HG03521 (cell line): ENCODE measurements around the gene TTC32.
"Not testable (repeated sequence)": the region's sequence is repeated elsewhere in the genome, so short reads cannot be mapped to it uniquely, and the experiment has no call there.

Experiments
- ATAC-seq: cut with Tn5 transposase; IDR thresholded peaks from one replicate; pipeline ENCODE4 v1.9.1; 2021; ENCODE audit warnings: mild to moderate bottlenecking, moderate library complexity; ENCODE audit not compliant: unreplicated experiment

TTC32 gene

DNA sequence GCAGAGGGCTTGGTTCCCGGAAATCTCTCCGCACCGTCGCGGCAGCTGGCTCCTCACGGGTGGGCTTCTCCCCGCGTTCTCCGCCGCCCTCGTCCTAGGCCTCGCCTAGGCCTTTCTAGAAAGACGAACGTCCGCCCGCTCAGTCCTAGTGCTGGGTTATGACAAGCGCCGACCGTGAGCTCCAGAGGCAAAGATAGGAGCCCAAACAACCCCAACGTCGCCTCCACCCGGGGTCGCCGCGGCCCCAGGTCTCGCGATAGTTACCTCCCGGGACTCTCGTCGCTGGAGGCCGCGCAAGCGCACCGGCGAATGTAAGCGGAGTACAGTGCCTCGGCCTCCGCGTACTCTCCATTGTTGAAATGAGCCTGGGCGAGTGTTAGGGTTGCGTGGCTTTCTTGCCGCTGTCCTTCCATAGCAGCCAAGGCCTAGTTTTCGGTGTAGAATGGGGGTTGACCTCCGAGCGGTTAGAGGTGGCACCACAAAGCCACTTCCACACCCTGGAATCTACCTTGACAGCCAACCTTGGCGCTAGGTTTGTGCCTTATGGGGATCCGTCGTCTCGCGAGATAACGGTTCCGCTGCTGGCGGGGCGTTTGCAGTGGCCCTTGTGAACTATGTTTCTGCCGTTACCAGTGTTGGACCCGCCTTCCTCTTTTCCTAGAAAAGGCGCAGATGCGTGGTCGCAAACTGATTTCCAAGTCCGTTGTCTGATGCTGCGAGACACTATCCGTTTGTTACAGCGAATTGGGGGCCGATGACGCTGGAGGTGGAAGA, at the start of gene TTC32:
TTC32 (minus strand) TSS at position 542 of the 774 bp plus-strand sequence; CDS start at position 413, 129 bp downstream.
- peak; percentile 84 for ATAC-seq

DNA sequence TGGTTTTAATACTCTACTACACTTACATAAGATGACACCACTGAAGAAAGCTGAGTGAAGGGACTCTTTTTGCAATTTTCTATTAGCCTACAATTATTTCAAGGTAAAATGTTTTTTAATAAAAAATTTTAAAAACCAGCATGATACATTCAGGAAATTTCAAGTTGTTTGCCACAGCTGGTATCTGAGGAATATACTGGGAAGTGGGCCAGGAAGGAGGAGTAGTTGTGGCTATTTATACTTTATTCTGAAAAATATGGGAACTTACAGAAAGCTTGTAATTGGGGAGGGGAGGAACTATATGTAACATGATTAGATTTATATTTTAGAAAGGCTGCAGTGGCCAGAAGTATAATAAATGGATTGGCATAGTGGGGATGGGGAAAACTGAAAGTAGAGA, 47.3 kb upstream of the TTC32 start:
- ATAC-seq, result no peak

DNA sequence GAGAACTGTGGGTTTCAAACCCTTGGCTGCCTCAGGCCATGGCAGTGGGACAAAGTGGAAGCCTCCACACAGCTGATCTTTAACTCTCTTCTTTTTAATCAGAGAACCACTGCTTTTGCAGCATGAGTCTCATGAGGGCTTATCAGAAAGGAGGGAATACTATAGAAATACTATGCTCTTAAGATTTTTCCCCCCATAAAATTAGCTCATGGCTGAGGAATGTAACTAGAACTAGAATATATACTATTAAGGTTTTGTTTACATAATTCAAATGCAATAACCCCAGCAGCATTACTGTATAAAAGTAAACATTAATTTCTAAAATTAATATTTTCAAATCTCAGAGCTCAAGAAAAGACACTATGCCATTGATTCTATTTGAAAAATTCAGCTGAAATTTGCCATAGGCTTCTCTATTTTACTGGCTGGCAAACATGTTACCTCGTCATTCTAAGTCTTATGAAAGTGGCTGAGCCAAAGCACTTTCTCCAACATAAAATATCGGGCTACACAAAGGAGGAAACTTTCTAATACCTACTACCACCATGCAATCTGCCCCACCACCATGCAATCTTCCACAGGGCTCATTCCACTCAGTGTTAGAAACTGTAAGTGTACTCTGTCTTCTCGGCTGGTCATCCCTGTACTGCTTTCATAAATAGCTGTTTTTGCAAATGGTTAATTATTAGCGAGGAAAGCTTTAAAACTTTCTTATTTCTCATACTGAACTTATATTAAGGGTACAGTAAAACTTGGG, 45.6 kb upstream of the TTC32 start:
- no peak for ATAC-seq

DNA sequence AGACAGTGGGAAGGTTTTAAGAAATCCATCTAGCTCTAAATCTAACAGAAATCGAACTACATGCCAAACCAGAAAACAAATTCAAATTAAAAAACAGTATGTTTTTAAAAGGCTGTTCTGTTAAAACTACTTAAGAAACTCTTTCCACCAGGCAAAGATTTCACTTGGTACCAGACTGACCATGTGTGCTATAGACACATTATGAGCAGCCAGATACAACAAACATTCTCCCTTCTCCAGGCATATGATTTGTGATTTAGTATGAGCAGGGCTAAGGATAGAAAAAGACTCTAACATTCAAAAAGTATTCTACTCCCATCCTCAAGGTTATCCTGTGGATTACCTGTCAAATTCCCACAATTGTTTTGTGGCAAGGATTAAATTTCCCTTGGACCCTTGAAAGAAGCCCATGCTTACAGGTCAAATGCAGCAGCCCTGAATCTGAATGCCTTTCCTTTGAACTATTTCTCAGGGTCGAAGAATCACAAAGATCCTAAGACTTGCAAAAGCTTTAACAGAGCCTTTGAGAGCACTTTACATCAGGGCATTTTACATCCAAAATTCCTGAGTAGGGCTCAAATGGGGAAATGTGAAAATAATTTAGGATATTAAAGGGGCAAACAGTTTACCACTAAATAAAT, 42.5 kb upstream of the TTC32 start:
- ATAC-seq, result no peak

DNA sequence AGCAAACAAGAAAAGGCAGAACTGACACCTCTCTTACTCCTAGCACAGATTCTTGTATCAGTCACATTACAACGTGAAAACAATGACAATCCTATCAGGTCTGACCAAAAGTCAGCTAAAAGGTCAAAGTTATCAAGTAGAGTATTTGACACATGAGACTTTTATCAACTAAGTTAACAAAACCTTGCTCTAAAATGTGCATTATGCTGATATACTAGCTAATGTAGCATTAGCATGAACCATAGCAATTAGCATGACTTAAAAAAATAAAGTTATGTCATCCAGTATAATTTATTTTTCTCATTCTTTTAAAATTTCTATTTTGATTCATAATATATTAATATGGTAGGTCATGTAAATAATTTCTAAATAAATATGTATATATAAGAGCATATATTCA, 41.4 kb upstream of the TTC32 start:
- no peak for ATAC-seq

DNA sequence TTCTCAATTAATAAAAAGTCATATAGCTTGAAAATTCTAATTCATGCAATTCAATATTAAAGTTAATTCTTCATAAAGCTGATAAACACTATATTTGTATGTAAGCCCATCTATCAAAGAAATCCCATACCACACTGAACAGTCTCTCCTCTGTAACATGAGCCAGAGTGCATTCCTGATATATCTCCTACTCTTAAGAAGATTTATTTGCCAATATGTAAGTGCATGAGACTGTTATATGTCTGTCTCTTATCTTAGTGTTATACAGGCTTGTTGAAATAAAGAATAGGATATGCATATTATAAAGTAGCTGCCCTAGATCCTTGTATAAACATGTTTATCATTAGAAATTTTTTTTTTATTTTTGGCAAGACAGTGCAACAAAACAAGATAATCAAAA, 40.4 kb upstream of the TTC32 start:
- no peak for ATAC-seq

DNA sequence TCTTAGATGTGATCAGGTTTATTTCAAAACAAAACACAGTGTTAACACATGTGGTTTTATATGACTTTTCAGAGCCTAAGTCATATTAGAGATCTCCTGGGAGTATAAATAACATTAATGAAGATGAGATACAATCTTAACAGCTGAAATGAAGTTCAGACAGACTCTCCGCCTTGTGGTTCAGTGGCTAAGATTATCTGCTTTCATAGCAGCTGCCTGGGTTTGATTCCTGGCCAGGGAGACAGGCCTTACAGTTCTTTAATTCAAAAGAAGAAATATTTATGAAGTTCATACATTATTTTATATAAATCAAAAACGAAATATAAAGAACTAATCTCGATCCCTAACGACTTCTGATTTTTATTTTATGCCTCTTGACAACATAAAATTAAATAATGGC, 35.2 kb upstream of the TTC32 start:
- ATAC-seq, result no peak

DNA sequence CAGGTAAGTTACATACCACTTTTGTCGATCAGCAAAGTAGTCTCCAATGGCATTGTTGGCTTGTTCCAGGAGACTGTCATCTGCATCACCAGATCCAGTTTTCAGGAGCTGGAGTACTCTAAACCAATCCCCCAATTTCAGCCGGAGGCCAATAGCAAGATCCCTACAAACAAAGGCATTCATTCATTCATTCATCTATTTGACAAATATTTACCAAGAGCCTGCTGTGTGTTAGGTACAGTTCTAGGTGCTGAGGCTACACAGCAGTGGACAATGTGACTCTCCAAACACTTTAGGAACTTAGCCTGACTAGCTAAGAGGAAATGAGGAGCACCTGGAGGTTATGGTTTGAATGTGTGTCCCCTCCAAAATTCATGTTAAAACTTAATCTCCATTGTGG, 34.4 kb upstream of the TTC32 start:
- no peak for ATAC-seq

DNA sequence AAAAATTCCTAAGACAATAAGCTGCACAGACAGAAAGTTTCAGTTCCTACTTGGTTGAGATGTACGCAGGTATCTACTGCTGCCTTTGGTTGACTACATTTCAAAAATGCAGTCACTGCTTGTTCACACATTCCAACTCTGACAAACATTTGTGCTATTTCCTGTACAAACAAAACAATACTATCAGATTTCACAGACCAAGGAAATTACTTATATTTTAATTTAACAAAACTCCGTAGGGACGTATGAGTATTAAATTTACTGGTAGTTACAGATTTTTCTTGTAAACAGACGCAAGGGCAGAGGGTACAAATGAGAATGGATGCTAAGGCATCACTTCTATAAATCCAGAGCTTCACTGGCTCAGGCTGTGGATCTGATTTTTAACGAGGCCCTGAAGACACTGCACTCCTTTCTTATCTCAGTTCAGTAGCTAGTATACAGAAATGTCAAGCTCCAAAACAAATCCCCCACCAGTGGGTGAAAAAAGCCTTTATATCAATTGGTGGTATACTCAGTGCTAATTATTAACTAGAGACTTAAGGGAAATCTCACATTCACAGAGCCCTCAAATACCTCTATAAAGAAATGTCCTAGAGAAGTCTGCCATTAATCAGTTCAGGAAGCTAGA, 31.7 kb upstream of the TTC32 start:
- peak; percentile 87 for ATAC-seq

DNA sequence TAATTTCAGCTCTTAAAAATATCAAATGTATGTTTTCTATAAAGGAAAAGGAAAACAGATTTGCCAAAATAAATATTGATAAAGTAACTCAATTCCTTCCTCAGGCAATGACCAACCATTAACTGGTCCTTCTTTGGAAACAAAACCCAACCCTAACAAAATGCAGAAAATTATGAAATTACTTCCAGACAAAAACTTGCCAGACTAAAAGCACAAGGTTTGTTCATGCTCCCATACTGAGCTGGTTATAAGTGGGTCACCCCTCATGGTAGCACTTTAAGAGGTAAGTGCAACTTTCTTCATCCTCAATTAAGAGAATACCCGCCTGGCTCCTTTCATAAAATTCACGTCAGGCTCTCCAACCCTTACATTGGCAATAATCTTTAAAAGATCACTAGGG, 31.1 kb upstream of the TTC32 start:
- ATAC-seq, result no peak

DNA sequence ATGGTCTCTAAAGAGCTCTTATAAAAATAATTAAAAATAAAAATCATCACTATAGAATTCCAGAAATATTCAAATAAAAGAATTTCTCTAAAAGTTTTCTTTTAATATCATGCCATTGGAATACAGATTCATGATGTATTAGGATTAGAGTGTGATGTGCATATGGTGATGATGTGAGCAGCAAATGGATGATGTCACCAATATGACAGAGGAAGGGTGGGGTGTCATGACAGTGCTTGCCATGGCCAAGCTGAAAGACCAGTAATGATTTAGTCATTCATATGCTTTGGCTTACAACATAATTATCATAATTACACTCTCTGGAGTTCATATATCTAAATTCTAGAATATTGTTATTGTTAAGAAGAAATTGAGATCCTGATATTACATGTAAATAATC, 27.4 kb upstream of the TTC32 start:
- no peak for ATAC-seq

DNA sequence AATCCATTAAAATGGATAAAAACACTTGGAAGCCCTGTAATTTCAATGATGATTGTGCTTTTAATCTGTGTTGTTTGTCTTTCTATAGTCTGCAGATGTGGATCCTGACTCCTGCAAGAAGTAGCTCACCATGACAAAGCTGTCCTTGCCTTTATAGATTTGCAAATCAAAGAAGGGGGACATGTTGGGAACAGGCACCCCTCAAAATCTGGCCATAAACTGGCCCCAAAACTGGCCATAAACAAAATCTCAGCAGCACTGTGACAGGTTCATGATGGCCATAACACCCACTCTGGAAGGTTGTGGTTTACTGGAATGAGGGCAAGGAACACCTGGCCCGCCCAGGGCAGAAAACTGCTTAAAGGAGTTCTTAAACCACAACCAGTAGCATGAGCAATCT, 26.0 kb upstream of the TTC32 start:
- ATAC-seq, result not testable (repeated sequence)

DNA sequence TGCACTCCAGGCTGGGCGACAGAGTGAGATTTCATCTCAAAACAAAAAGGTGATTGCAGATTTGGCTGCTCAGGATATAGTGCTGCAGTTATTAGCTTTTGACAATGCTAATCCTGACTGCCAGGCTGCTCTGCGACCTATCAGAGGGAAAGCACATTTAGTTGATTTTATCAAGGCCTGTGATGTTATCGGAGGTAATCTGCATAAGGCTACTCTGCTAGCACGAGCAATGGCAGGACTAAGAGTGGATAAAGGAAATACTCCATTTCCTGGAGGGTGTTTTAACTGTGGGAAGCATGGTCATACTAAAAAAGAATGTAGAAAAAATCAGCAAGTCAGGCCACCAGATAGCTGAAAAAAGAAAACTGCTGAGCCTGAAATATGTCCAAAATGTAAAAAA, 22.7 kb upstream of the TTC32 start:
- ATAC-seq, result not testable (repeated sequence)

DNA sequence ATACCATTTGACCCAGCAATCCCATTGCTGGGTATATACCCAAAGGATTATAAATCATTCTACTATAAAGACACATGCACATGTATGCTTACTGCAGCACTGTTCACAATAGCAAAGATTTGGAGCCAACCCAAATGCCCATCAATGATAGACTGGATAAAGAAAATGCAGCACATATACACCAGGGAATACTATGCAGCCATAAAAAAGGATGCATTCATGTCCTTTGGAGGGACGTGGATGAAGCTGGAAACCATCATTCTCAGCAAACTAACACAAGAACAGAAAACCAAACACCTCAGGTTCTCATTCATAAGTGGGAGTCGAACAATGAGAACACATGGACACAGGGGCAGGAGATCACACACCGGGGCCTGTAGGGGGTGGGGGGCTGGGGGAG, 20.4 kb upstream of the TTC32 start:
- not testable (repeated sequence) for ATAC-seq

DNA sequence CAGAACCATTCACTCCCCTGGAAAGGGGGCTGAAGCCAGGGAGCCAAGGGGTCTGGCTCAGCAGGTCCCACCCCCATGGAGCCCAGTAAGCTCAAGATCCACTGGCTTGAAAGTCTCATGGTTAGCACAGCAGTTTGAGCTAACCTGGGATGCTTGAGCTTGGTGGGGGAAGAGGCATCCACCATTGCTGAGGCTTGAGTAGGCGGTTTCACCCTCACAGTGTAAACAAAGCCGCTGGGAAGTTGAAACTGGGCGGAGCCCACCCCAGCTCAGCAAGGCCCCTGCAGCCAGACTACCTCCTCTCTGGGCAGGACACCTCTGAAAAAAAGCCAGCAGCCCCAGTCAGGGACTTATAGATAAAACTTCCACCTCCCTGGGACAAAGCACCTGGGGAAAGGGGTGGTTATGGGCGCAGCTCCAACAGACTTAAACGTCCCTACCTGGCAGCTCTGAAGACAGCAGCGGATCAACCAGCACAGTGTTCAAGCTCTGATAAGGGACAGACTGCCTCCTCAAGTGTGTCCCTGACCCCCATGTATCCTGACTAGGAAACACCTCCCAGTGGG, 14.7 kb upstream of the TTC32 start:
- no peak for ATAC-seq

DNA sequence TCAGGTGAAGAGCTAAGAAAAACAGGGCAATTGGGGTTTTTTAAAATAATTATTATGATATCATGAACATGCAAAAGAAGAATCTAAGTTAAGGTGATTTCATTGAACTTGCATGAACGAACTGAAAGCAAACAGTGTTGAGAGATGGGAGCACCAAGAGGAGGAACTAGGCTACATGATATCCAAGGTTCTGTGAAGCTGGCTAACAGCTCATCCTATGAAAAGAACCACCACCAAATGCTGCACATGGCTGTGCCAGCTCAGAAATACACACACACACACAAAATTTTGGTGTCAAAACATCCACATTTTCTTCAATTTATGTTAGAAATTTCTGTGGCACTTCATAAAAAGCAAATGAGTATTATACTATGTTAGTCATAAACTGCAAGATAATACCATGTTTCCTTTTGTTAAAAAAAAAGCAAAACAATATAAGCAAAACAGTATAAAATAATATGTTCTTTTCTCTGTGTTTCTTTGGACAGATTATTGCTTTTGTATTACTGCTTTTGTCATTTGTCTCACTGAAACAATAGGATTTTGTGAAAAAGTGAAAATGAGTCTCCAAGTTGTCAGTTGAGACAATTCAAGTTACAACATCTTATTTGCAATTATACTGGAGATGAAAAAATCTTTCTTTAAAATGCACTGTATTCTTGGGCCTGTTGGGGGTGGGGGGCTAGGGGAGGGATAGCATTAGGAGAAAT, 12.6 kb upstream of the TTC32 start:
- ATAC-seq, result no peak

DNA sequence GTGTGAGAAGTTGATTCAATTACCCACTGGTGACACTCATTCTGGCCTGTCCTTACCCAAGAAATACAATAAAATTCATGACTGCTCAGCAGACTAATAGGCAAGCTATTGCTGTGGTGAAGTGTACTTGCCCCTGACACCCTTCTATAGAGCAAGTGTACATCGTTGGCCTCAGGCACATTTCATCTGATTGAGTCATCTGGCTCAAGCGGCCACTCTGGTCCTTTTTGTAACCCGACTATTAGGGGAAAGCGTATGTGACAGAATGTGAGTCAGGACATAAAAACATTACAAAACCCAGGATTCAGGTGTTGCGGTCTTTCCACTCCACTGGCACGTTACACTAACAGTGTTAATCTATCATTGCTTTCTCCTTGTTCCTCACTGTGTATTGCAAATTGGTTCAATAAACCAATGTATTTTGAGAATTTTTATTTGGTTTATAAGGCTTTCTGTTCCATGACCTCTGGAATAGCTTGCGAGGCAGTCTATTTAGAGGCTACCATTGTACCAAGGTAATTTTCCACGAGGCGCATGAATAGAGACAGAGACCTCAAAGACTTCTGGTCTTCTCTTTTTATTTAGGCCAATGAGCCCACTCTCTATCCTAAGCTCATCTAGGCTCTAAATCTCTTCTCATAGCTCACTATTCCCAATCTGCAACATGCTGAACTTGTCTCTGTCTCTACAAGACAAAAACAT, 10.2 kb upstream of the TTC32 start:
- no peak for ATAC-seq

DNA sequence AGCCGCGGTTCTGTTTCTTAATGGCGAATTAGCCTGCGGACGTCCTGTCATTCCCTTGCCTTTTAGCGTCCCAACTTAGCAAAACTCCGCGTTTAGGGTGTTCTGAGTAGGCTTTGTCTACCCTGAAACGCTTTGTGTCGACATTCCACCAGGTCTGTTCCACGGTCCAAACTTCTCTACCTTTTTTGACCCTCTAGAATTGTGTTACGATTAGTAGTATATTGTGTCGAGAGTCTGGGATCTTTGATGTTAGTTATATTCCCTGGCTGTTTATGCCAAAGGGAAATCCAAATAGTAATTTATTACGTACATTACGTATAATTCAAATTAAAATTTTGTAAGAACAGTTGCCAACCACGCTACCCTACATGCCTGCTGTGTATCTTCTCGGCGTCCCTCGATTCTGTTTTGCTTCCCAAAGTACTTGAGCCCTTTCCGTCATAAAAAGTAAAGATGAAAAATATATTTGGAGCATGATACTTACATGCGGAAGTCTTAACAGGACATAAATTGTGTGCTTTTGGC, 495 bp upstream of the TTC32 start:
- ATAC-seq, result no peak

DNA sequence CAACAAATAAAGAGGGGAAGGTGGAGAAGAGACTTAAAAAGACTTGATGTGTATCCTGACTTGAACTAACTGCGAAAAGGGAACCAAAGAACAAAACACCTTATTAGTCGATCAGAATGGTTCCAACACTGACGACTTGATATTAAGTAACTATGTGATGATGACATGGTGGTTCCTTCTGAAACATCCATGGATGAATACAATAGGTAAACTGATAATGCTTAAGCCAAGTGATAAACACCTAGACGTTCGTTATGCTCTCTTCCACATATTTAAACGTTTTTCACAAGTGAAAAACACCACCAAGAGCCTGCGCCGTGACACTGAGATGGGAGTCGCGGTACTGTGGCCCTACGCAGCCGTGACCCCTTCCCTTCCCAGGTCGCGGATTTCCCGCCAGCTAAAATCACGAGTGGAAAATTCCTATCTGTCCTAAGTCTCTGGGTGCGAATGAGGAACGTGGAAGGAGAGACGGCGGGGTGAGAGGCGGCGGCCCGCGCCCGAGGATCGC, 797 bp downstream of the TTC32 start:
- ATAC-seq, result peak; percentile 4
